Measurements from ENCODE around the gene MYRIP.

Gene MYRIP

DNA sequence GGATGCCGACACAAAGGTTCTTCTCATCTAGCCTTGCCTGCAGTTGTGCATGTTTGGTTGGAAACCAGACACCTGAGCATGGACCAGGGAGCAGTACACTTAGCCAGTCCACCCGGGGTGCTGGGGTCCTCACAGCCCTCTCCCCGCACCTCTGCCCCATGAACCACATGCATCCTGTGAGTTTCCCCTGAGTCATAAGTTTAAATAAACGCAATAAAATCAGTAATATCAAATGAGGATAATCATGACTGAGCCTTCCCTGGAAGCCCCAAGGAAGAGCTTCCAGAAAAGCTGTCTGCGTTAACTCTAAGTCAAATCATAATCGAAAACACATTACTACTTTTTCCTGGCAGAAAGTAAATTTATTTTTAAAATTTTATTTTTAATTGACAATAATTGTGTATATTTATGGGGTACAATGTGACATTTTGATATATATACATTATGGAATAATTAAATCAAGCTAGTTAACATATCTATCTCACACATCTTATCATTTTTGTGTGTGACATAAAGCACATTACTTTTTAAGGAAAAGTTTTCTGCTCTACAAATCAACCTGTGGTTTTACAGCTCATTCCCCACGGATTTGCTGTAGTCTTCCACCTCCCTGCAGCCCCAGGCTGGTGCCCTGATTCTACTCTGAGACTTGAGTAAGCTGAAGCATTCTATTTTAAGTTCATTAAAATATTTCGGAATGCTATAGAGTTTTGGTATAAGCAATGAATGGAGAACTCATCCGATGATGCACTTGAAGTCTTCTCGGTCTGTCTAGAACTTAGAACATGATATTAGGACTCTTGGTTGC lies 334.1 kb downstream of the MYRIP start:
- no peak overlapping the region for H3K4me3 ChIP-seq (ENCODE audit: insufficient read depth in 1 of 2, low read depth in 1 of 2, low read length in 2 of 2)
- no peak overlapping the region for H2BK120ac ChIP-seq (ENCODE audit: low read depth, low read length)
- H3K18ac ChIP-seq (ENCODE audit: low read depth in 1 of 2, low read length in 2 of 2), result no peak overlapping the region
- H3K23ac ChIP-seq (ENCODE audit: low read length in 2 of 2), result no peak overlapping the region
- H3K9me3 ChIP-seq (ENCODE audit: control insufficient read depth, low read length), result no peaks in the 10 kb centered on the region
- no peaks in the 10 kb centered on the region for H3K79me1 ChIP-seq (replicated peaks; ENCODE audit: low read length, poor library complexity, severe bottlenecking)
- no peak for DNase-seq
- H3K9ac ChIP-seq (ENCODE audit: low read length), result no peak overlapping the region
- no peak overlapping the region for H2BK5ac ChIP-seq (ENCODE audit: low read depth, low read length, poor library complexity, severe bottlenecking)
- H3K4ac ChIP-seq (ENCODE audit: low read depth in 1 of 2, low read length in 2 of 2), result no peak overlapping the region
- H3K4me2 ChIP-seq (ENCODE audit: low read length, poor library complexity, severe bottlenecking), result no peak overlapping the region
- 63% methylated on average over 6 of the region's 10 CpGs for WGBS
- peaks cover 3% of the 10 kb centered on the region for H3K4me1 ChIP-seq (ENCODE audit: control insufficient read depth, insufficient read depth, low read depth, low read length)
- no peaks in the 10 kb centered on the region for H3K27me3 ChIP-seq (ENCODE audit: control insufficient read depth in 1 of 2, insufficient read depth in 1 of 2, low read length in 2 of 2)
- H2AK5ac ChIP-seq (ENCODE audit: low read length, severe bottlenecking), result no peak overlapping the region
- no peak overlapping the region for H3K14ac ChIP-seq (ENCODE audit: low read length in 2 of 2)
- H2AFZ ChIP-seq (ENCODE audit: low read depth, low read length), result no peak overlapping the region
- no peak overlapping the region for H4K8ac ChIP-seq (ENCODE audit: low read length)
- no peak overlapping the region for H2BK12ac ChIP-seq (ENCODE audit: low read length in 2 of 2)
- no peak overlapping the region for H4K91ac ChIP-seq (ENCODE audit: low read length)
- H2BK15ac ChIP-seq (ENCODE audit: low read depth, poor library complexity, severe bottlenecking), result no peak overlapping the region
- no peaks in the 10 kb centered on the region for H3K36me3 ChIP-seq (ENCODE audit: control insufficient read depth in 1 of 2, insufficient read depth in 2 of 2, low read depth in 1 of 2, low read length in 2 of 2)
- no peak overlapping the region for H3K27ac ChIP-seq (ENCODE audit: low read length, poor library complexity, severe bottlenecking)

DNA sequence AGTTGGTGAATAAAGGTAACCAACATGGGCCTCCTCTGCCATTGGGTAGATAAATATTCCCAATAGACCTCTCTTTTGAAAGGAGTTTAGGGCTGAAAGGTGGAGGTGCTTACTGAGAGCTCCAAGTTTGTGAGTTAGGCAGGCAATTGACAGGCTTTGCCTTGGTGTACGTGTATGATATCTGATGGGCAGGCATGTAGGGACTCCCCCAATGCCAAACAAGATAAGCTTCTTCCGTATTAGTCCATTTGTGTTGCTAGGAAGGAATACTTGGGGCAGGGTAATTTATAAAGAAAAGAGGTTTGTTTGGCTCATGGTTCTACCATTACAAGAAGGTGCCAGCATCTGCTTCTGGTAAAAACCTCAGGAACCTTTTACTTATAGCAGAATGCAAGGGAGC lies 339.4 kb downstream of the MYRIP start:
- H3K27ac ChIP-seq (ENCODE audit: low read length, poor library complexity, severe bottlenecking), result no peak overlapping the region
- H2AFZ ChIP-seq (ENCODE audit: low read depth, low read length), result no peak overlapping the region
- no peak overlapping the region for H2BK12ac ChIP-seq (ENCODE audit: low read length in 2 of 2)
- H2BK15ac ChIP-seq (ENCODE audit: low read depth, poor library complexity, severe bottlenecking), result no peak overlapping the region
- no peak overlapping the region for H3K9ac ChIP-seq (ENCODE audit: low read length)
- no peak overlapping the region for H4K91ac ChIP-seq (ENCODE audit: low read length)
- DNase-seq, result no peak
- H3K36me3 ChIP-seq (ENCODE audit: control insufficient read depth in 1 of 2, insufficient read depth in 2 of 2, low read depth in 1 of 2, low read length in 2 of 2), result no peaks in the 10 kb centered on the region
- no peak overlapping the region for H3K14ac ChIP-seq (ENCODE audit: low read length in 2 of 2)
- no peak overlapping the region for H3K4me3 ChIP-seq (ENCODE audit: insufficient read depth in 1 of 2, low read depth in 1 of 2, low read length in 2 of 2)
- H3K27me3 ChIP-seq (ENCODE audit: control insufficient read depth in 1 of 2, insufficient read depth in 1 of 2, low read length in 2 of 2), result no peaks in the 10 kb centered on the region
- no peak overlapping the region for H4K8ac ChIP-seq (ENCODE audit: low read length)
- no peak overlapping the region for H2BK120ac ChIP-seq (ENCODE audit: low read depth, low read length)
- H3K18ac ChIP-seq (ENCODE audit: low read depth in 1 of 2, low read length in 2 of 2), result no peak overlapping the region
- no peak overlapping the region for H2BK5ac ChIP-seq (ENCODE audit: low read depth, low read length, poor library complexity, severe bottlenecking)
- no peak overlapping the region for H3K23ac ChIP-seq (ENCODE audit: low read length in 2 of 2)
- no peak overlapping the region for H2AK5ac ChIP-seq (ENCODE audit: low read length, severe bottlenecking)
- H3K9me3 ChIP-seq (ENCODE audit: control insufficient read depth, low read length), result no peaks in the 10 kb centered on the region
- H3K79me1 ChIP-seq (replicated peaks; ENCODE audit: low read length, poor library complexity, severe bottlenecking), result no peaks in the 10 kb centered on the region
- H3K4me2 ChIP-seq (ENCODE audit: low read length, poor library complexity, severe bottlenecking), result no peak overlapping the region
- H3K4ac ChIP-seq (ENCODE audit: low read depth in 1 of 2, low read length in 2 of 2), result no peak overlapping the region
- H3K4me1 ChIP-seq (ENCODE audit: control insufficient read depth, insufficient read depth, low read depth, low read length), result no peaks in the 10 kb centered on the region
- WGBS, result 67% methylated on average over 2 of the region's 2 CpGs

DNA sequence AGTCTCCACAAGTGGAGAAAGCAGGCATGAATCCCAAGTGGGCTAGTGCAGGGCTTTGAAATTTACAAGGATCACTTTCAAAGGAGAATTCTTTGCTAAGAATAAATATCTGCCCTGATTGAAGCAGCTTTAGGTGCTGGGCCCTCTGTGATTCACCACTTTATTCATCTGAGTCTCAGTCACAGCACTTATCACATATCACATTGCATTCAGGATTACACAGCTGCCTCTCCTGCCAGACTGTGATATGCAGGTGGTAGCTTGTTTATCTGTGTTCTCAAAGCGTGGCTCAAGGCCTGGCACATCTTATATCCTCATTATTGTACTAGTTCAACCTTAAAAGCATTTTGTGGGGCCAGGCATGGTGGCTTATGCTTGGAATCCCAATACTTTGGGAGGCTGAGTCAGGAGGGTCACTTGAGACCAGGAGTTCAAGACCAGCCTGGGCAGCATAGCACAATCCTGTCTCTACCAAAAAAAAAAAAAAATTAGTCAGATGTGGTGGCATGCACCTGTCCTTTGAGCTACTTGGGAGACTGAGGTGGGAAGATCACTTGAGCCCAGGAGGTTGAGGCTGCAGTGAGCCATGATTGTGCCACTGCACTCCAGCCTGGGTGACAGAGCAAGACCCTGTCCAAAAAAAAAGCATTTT lies 343.2 kb downstream of the MYRIP start:
- Histone ChIP-seq H3K4ac (ENCODE audit: low read depth in 1 of 2, low read length in 2 of 2) (no peak overlapping the region), H2AFZ (ENCODE audit: low read depth, low read length) (no peak overlapping the region), H4K8ac (ENCODE audit: low read length) (no peak overlapping the region), H3K4me1 (ENCODE audit: control insufficient read depth, insufficient read depth, low read depth, low read length) (no peaks in the 10 kb centered on the region), H3K23ac (ENCODE audit: low read length in 2 of 2) (no peak overlapping the region), H2BK120ac (ENCODE audit: low read depth, low read length) (no peak overlapping the region), H3K27me3 (ENCODE audit: control insufficient read depth in 1 of 2, insufficient read depth in 1 of 2, low read length in 2 of 2) (no peaks in the 10 kb centered on the region), H3K36me3 (ENCODE audit: control insufficient read depth in 1 of 2, insufficient read depth in 2 of 2, low read depth in 1 of 2, low read length in 2 of 2) (no peaks in the 10 kb centered on the region), H2BK15ac (ENCODE audit: low read depth, poor library complexity, severe bottlenecking) (no peak overlapping the region), H3K4me3 (ENCODE audit: insufficient read depth in 1 of 2, low read depth in 1 of 2, low read length in 2 of 2) (no peak overlapping the region), H3K27ac (ENCODE audit: low read length, poor library complexity, severe bottlenecking) (no peak overlapping the region), H2BK5ac (ENCODE audit: low read depth, low read length, poor library complexity, severe bottlenecking) (no peak overlapping the region), H3K79me1 (replicated peaks; ENCODE audit: low read length, poor library complexity, severe bottlenecking) (no peaks in the 10 kb centered on the region), H3K18ac (ENCODE audit: low read depth in 1 of 2, low read length in 2 of 2) (no peak overlapping the region), H3K9me3 (ENCODE audit: control insufficient read depth, low read length) (no peaks in the 10 kb centered on the region), H2BK12ac (ENCODE audit: low read length in 2 of 2) (no peak overlapping the region), H3K9ac (ENCODE audit: low read length) (no peak overlapping the region), H2AK5ac (ENCODE audit: low read length, severe bottlenecking) (no peak overlapping the region), H3K4me2 (ENCODE audit: low read length, poor library complexity, severe bottlenecking) (no peak overlapping the region), H4K91ac (ENCODE audit: low read length) (no peak overlapping the region), H3K14ac (ENCODE audit: low read length in 2 of 2) (no peak overlapping the region)
- whole genome bisulfite sequencing, result no CpG with 5 or more reads among the region's 1 CpG
- no peak for DNase-seq

DNA sequence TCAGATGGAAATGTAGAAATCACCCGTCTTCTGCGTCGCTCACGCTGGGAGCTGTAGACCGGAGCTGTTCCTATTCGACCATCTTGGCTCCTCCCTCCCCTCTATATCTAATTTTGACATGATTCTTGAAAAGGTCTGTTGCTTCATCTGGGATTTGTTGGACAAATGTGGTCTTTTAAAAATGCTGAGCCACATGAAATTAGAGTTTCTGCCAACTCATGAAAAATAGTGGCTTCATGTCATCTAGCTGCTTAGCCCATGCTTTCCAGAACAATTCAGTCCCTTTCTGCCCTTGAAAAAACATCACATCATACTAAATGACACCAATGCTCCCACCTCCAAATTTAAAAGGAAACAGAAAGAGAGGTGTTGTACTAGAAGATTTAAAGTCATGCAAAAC lies 351.5 kb downstream of the MYRIP start:
- WGBS, result 86% methylated on average over 4 of the region's 6 CpGs
- no peak overlapping the region for H3K23ac ChIP-seq (ENCODE audit: low read length in 2 of 2)
- no peak overlapping the region for H3K18ac ChIP-seq (ENCODE audit: low read depth in 1 of 2, low read length in 2 of 2)
- H3K79me1 ChIP-seq (replicated peaks; ENCODE audit: low read length, poor library complexity, severe bottlenecking), result no peaks in the 10 kb centered on the region
- no peak overlapping the region for H3K9ac ChIP-seq (ENCODE audit: low read length)
- no peak overlapping the region for H4K91ac ChIP-seq (ENCODE audit: low read length)
- no peak overlapping the region for H2BK15ac ChIP-seq (ENCODE audit: low read depth, poor library complexity, severe bottlenecking)
- no peaks in the 10 kb centered on the region for H3K27me3 ChIP-seq (ENCODE audit: control insufficient read depth in 1 of 2, insufficient read depth in 1 of 2, low read length in 2 of 2)
- DNase-seq, result no peak
- no peak overlapping the region for H3K4me2 ChIP-seq (ENCODE audit: low read length, poor library complexity, severe bottlenecking)
- H4K8ac ChIP-seq (ENCODE audit: low read length), result no peak overlapping the region
- H2BK12ac ChIP-seq (ENCODE audit: low read length in 2 of 2), result no peak overlapping the region
- no peaks in the 10 kb centered on the region for H3K4me1 ChIP-seq (ENCODE audit: control insufficient read depth, insufficient read depth, low read depth, low read length)
- no peak overlapping the region for H2AK5ac ChIP-seq (ENCODE audit: low read length, severe bottlenecking)
- no peaks in the 10 kb centered on the region for H3K36me3 ChIP-seq (ENCODE audit: control insufficient read depth in 1 of 2, insufficient read depth in 2 of 2, low read depth in 1 of 2, low read length in 2 of 2)
- H2BK5ac ChIP-seq (ENCODE audit: low read depth, low read length, poor library complexity, severe bottlenecking), result no peak overlapping the region
- H3K4me3 ChIP-seq (ENCODE audit: insufficient read depth in 1 of 2, low read depth in 1 of 2, low read length in 2 of 2), result no peak overlapping the region
- H3K4ac ChIP-seq (ENCODE audit: low read depth in 1 of 2, low read length in 2 of 2), result no peak overlapping the region
- H3K9me3 ChIP-seq (ENCODE audit: control insufficient read depth, low read length), result no peaks in the 10 kb centered on the region
- H3K27ac ChIP-seq (ENCODE audit: low read length, poor library complexity, severe bottlenecking), result no peak overlapping the region
- H3K14ac ChIP-seq (ENCODE audit: low read length in 2 of 2), result no peak overlapping the region
- no peak overlapping the region for H2AFZ ChIP-seq (ENCODE audit: low read depth, low read length)
- H2BK120ac ChIP-seq (ENCODE audit: low read depth, low read length), result no peak overlapping the region
